ENCODE results near the gene ALDH3A1.

DNA sequence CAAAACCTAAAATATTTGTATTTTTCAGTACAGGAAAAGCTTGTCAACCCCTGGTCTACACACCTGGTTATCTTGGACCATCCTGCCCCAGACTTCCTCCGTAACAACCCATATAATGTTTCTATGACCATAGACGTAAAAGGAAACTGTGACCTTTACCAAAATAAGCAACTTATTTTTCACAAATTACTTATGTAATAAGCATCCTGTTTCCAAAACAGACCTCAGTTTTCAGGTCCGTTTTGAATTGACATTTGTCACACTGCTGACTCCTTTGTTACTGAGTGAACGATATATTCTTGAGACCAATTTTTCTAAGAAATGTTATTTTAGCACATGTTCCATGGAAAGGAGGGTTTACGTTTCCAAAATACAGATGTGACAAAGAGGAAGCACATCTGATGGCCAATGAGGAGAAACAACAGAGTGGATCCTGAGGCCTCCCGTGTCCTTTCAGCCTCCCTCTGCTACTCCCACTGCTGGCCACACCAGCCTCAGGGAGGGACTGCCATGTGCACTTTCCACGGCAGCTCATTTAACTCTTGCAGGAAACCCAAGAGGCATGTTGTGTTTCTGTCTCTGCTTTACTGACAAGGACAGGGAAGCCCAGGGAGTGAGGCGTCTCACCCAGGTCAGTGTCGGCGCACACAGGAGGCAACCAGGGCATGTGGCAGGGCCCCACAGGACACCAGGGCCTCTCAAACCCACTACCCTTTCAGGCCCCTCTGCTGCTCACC lies 20.1 kb upstream of the ALDH3A1 start:
- TF ChIP-seq ZNF274 (IDR thresholded peaks at IDR 0.05; ENCODE audit: low read depth, low read length) (no peak), YY1 (IDR thresholded peaks at IDR 0.05; ENCODE audit: insufficient read depth, insufficient read length) (no peak)

Data from NT2/D1 (cell line).